Measurements from ENCODE around the gene TIGD7.

TIGD7 gene

DNA sequence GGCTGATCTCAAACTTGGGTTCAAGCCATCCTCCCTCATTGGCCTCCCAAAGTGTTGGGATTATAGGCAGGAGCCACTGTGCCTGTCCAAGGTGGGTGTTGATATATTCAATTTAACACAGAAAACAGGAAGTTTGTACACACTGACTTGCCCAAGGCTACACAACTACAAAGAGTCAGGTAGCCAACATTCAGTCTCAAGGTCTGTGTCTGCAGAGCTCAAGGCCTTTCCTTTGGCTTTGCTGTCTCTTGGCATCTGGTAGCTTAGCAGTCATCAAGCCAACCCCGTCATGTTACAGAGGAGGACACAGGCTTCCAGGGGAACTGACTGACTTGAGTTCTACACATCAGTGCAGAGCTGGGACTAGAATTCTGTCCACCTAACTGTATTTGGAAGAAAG is 36.9 kb downstream of the TIGD7 start:
- TF ChIP-seq, protein P1, sequence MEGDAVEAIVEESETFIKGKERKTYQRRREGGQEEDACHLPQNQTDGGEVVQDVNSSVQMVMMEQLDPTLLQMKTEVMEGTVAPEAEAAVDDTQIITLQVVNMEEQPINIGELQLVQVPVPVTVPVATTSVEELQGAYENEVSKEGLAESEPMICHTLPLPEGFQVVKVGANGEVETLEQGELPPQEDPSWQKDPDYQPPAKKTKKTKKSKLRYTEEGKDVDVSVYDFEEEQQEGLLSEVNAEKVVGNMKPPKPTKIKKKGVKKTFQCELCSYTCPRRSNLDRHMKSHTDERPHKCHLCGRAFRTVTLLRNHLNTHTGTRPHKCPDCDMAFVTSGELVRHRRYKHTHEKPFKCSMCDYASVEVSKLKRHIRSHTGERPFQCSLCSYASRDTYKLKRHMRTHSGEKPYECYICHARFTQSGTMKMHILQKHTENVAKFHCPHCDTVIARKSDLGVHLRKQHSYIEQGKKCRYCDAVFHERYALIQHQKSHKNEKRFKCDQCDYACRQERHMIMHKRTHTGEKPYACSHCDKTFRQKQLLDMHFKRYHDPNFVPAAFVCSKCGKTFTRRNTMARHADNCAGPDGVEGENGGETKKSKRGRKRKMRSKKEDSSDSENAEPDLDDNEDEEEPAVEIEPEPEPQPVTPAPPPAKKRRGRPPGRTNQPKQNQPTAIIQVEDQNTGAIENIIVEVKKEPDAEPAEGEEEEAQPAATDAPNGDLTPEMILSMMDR (IDR thresholded peaks at IDR 0.05; ENCODE audit: insufficient read depth, missing control alignments) = no peak
- DNase-seq (ENCODE audit: insufficient read length, low spot score) = no peak
- FAIRE-seq = no peak

DNA sequence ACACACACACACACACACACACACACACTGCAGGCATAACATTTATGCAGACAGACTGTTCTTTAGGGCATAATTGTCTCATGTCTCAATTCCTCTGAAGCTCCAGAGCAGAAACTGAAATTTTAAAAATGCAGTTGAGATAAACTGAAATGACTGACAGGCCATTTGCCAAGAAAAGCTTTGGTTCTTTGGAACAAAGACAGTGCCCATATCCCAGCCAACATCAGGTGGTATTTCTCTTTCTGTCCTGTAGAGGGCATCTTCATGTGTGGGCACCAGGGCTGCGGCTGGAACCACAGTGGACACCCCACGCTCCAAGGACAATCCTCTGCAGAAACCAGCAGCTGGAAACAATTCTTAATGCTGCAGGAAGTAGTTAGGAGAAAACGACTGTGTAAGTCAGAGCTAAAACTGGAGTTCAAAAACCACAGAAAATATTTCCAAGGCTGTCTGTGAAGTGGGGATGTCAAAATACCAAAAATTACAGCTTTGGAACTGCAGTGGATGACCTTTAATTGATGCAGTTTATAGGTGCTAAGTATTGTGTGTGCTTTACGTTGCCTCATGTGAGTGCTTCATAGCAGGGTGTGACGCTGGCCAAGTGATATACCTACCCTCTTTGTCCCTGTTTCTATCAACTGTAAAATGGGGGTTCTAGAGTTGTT is 38.2 kb downstream of the TIGD7 start:
- TF ChIP-seq, protein P1 (IDR thresholded peaks at IDR 0.05; ENCODE audit: insufficient read depth, missing control alignments) = peak; percentile 44
- DNase-seq (ENCODE audit: insufficient read length, low spot score) (no peak), FAIRE-seq (no peak)

DNA sequence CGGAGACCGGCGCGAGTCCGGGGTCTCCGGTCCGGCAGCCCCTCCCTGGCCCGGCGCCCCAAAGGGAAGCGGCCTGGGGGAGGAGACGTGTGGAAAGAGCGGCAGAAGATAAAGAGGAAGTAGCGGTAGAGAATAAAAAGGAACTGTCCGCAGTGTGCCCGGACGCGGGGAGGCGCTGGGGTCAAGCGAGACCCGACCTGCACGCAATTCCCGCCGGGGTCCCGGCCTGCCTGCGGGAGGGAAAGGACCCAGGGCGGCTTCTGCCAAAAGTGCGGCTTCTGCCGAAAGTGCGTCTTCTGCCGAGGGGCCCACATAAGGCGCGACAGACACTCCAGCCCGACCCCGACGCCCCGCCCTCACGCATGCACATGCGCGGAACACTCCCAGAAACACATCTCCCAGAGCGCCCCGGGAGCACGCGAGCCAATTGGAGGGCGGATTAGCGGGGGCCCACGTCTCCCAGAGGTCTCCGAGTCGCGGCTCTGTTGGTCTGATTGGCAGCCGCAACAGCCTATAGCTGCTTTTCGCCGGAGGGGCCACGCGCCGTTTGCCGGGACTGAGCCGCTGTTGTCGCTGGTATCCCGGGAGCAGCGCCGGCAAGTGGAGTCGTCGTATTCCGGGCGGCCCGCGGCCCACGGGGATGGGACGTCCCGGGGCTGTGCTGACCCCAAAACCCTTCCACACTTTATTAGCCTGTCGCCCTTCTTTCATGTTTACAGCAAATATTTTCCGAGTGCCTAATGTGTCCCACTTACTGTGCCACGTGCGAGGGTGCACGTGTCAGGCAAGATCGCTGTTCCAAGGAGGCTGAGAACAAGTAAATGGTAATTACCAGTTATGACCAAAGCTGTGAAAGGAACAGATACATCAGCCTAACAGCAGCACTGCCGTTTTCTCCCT is 40.8 kb downstream of the TIGD7 start:
- no peak for FAIRE-seq
- TF ChIP-seq, protein P1 (IDR thresholded peaks at IDR 0.05; ENCODE audit: insufficient read depth, missing control alignments) = no peak
- DNase-seq (ENCODE audit: insufficient read length, low spot score) = peak; percentile 95

DNA sequence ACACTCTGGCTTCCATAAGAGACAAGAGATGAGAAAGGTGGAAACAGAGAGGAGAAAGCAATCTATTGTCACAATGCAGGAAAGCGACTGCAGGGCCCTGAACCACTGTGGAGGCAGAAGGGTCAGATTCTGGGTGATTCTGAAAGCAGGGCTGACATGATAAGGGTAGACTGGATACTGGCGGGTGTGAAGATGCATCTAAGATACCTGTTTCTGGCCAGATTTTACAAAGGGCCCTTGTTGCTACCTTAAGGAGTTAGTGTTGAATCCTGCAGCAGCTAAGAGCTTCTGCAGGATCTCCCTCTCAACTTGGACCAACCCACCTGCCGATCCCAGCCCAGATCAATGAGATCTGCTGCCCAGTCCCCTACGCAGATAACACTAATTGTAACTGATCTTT is 42.7 kb downstream of the TIGD7 start:
- TF ChIP-seq, protein P1 (IDR thresholded peaks at IDR 0.05; ENCODE audit: insufficient read depth, missing control alignments) = no peak
- FAIRE-seq = no peak
- no peak for DNase-seq (ENCODE audit: insufficient read length, low spot score)

- DNase-seq (ENCODE audit: insufficient read length, low spot score) (no peak), FAIRE-seq (no peak)
- TF ChIP-seq, protein P1 (IDR thresholded peaks at IDR 0.05; ENCODE audit: insufficient read depth, missing control alignments) = no peak
Observed at GRCh38 chr16:3259836-3260235, 45.4 kb downstream of the TIGD7 start.

GRCh38 chr16:3256866-3257465 is 48.3 kb downstream of the TIGD7 start:
- TF ChIP-seq, protein P1 (IDR thresholded peaks at IDR 0.05; ENCODE audit: insufficient read depth, missing control alignments) = no peak
- no peak for DNase-seq (ENCODE audit: insufficient read length, low spot score)
- FAIRE-seq = no peak
